HepG2 (cell line): ENCODE measurements around the gene NCAPG. TPM values are rescaled to one million over a fixed set of nuclear protein-coding genes. Genes with fewer than 3 reads are reported as not detected.

Experiments
- ARHGAP35 ChIP-seq: sonication (generic); formaldehyde crosslinking; IDR thresholded peaks from 2 replicates; pipeline ENCODE4 v1.9.0; 2022; ENCODE audit warnings: mild to moderate bottlenecking, inconsistent platforms, moderate library complexity, missing genetic modification reagents, borderline replicate concordance
- ATF7-NPFF ChIP-seq: sonication (generic); formaldehyde crosslinking; IDR thresholded peaks from 2 replicates; pipeline ENCODE4 v1.8.1; 2023; ENCODE audit warnings: mild to moderate bottlenecking, low read depth, missing genetic modification reagents, moderate library complexity
- CHD4 ChIP-seq: fragments of 200-600 bp; sonication (generic); IDR thresholded peaks from 2 replicates; pipeline ENCODE4 v1.7.0; 2017; ENCODE audit warnings: mild to moderate bottlenecking, low read length, borderline replicate concordance
- FOXA3 ChIP-seq: IDR thresholded peaks from 2 replicates; pipeline ENCODE4 v1.6.1; 2016; ENCODE audit warnings: missing genetic modification reagents, missing compliant biosample characterization
- GMEB2 ChIP-seq: IDR thresholded peaks from 2 replicates; pipeline ENCODE4 v1.6.1; 2016; ENCODE audit warnings: missing biosample characterization, missing genetic modification reagents, low read depth
- GTF2F1 ChIP-seq: fragments of 150-350 bp; IDR thresholded peaks from 2 replicates; pipeline ENCODE4 v1.6.1; 2014; ENCODE audit warnings: low read length
- MED1 ChIP-seq: sonication (generic); formaldehyde crosslinking; IDR thresholded peaks from 2 replicates; pipeline ENCODE4 v1.4.0; 2020; ENCODE audit warnings: missing genetic modification reagents
- RBFOX2 ChIP-seq: fragments of 200-400 bp; formaldehyde crosslinking; IDR thresholded peaks from 2 replicates; pipeline ENCODE4 v1.6.1; 2017; ENCODE audit warnings: low read depth, mild to moderate bottlenecking, low read length
- YEATS4 ChIP-seq: sonication (generic); formaldehyde crosslinking; IDR thresholded peaks from 2 replicates; pipeline ENCODE4 v1.4.0; 2020; ENCODE audit warnings: missing genetic modification reagents, borderline replicate concordance
- ZBTB39 ChIP-seq: sonication (generic); formaldehyde crosslinking; IDR thresholded peaks from 2 replicates; pipeline ENCODE4 v1.5.0; 2020; ENCODE audit warnings: missing genetic modification reagents
- ZNF274 ChIP-seq: sonication (generic); formaldehyde crosslinking; IDR thresholded peaks from 2 replicates; pipeline ENCODE4 v1.5.1; 2020; ENCODE audit warnings: mild to moderate bottlenecking, missing genetic modification reagents
- ZNF292 ChIP-seq: sonication (generic); formaldehyde crosslinking; IDR thresholded peaks from 2 replicates; pipeline ENCODE4 v1.8.1; 2022; ENCODE audit warnings: mild to moderate bottlenecking, low read depth, missing genetic modification reagents, borderline replicate concordance
- ZNF468 ChIP-seq: sonication (generic); formaldehyde crosslinking; IDR thresholded peaks from 2 replicates; pipeline ENCODE4 v1.8.0; 2022; ENCODE audit warnings: mild to moderate bottlenecking, moderate library complexity, missing genetic modification reagents
- ZNF615 ChIP-seq: sonication (generic); formaldehyde crosslinking; IDR thresholded peaks from 2 replicates; pipeline ENCODE4 v1.5.0; 2020; ENCODE audit warnings: mild to moderate bottlenecking, missing genetic modification reagents, borderline replicate concordance
- polyA plus RNA-seq, 8 experiments: library from polyadenylated mRNA; depleted of rRNA in 3 of 8; stranded (reverse) in 7 of 8; unstranded in 1 of 8; fragments of >200 nt; fragmentation: Illumina TruSeq in 4 of 8; extraction: Trizol in 4 of 8; gene quantifications; 2 replicates each; pipeline versions ENCODE4 v1.2.1 to v1.2.3, GENCODE V29; 2011 to 2016; ENCODE audit warnings: low read depth in 4 of 8, missing spikeins in 1 of 8, mixed read lengths in 1 of 8; ENCODE audit not compliant: insufficient read depth in 1 of 8
- total RNA-seq, 5 experiments: library from RNA; depleted of rRNA; stranded (reverse); fragments of >200 nt; fragmentation: Illumina TruSeq; extraction: Trizol; gene quantifications; 2 replicates each; pipeline ENCODE4 v1.2.3, GENCODE V29; 2016; ENCODE audit warnings: low read depth in 1 of 5
- TF ChIP-seq, protein P1 (sequence below): sonication (generic); formaldehyde crosslinking; IDR thresholded peaks from 2 replicates; pipeline ENCODE4 v1.4.0; 2020; ENCODE audit warnings: missing genetic modification reagents, borderline replicate concordance
- TF ChIP-seq, protein P2 (sequence below): IDR thresholded peaks from 2 replicates; pipeline ENCODE4 v1.6.1; 2016; ENCODE audit warnings: low read depth
- TF ChIP-seq, protein P3 (sequence below): sonication (generic); formaldehyde crosslinking; IDR thresholded peaks from 2 replicates; pipeline ENCODE4 v1.8.0; 2023; ENCODE audit warnings: mild to moderate bottlenecking, missing genetic modification reagents

The NCAPG gene
- total and polyA plus RNA-seq, 2 of the 13 experiments (the other 11 are each of a cell fraction or from before 2014, with no cell fraction given) = 14.8 to 61.9 TPM

DNA sequence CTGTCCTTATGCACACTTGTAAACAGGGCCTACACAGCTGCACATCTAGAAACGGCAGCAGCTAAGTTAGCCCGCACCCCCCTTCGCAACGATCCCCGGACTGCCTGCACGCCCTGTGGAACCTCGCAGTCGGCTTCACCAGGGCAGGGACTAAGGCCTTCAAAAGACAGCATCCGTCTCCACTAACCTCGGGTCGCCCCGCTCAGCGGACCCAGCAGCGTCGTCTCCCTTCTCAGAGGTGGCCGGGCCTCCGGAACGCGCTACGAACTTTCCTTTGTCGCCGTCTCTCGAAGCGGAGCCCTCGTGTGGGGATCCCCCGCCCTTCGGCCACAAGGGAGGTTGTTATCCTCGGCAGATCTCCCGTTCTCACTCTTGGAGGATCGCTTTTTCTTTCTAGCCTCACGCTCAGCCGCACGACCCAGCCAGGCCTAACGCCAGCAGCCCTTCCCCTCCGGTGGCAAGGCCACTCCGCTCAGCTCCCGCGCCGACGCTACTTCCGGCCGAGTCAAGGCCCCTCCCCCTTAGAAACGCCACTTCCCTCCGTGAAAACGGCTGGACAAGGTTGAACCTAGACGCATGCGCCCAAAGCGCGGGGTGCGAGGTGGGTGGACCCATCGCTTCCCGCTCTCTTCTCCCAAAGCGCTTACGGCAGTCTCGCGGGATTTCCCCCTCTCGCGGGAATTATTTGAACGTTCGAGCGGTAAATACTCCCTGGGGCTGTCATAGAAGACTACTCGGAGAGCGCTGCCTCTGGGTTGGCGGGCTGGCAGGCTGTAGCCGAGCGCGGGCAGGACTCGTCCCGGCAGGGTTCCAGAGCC lies at the start of gene NCAPG, which contains the start of gene DCAF16 (continued):
- no peak for TF ChIP-seq ZBTB39
- TF ChIP-seq ZNF615 (CRISPR knock-in tag) = no peak
- TF ChIP-seq, protein P1, sequence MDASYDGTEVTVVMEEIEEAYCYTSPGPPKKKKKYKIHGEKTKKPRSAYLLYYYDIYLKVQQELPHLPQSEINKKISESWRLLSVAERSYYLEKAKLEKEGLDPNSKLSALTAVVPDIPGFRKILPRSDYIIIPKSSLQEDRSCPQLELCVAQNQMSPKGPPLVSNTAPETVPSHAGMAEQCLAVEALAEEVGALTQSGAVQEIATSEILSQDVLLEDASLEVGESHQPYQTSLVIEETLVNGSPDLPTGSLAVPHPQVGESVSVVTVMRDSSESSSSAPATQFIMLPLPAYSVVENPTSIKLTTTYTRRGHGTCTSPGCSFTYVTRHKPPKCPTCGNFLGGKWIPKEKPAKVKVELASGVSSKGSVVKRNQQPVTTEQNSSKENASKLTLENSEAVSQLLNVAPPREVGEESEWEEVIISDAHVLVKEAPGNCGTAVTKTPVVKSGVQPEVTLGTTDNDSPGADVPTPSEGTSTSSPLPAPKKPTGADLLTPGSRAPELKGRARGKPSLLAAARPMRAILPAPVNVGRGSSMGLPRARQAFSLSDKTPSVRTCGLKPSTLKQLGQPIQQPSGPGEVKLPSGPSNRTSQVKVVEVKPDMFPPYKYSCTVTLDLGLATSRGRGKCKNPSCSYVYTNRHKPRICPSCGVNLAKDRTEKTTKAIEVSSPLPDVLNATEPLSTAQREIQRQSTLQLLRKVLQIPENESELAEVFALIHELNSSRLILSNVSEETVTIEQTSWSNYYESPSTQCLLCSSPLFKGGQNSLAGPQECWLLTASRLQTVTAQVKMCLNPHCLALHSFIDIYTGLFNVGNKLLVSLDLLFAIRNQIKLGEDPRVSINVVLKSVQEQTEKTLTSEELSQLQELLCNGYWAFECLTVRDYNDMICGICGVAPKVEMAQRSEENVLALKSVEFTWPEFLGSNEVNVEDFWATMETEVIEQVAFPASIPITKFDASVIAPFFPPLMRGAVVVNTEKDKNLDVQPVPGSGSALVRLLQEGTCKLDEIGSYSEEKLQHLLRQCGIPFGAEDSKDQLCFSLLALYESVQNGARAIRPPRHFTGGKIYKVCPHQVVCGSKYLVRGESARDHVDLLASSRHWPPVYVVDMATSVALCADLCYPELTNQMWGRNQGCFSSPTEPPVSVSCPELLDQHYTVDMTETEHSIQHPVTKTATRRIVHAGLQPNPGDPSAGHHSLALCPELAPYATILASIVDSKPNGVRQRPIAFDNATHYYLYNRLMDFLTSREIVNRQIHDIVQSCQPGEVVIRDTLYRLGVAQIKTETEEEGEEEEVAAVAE (CRISPR knock-in tag) = peak; percentile 50; the same call in 1 of the 2 replicates
- TF ChIP-seq RBFOX2 = peak; percentile 92
- TF ChIP-seq, protein P2, sequence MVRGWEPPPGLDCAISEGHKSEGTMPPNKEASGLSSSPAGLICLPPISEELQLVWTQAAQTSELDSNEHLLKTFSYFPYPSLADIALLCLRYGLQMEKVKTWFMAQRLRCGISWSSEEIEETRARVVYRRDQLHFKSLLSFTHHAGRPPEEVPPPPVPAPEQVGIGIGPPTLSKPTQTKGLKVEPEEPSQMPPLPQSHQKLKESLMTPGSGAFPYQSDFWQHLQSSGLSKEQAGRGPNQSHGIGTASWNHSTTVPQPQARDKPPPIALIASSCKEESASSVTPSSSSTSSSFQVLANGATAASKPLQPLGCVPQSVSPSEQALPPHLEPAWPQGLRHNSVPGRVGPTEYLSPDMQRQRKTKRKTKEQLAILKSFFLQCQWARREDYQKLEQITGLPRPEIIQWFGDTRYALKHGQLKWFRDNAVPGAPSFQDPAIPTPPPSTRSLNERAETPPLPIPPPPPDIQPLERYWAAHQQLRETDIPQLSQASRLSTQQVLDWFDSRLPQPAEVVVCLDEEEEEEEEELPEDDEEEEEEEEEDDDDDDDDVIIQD (CRISPR knock-in tag) = peak; percentile 90
- TF ChIP-seq ATF7-NPFF (CRISPR knock-in tag) = peak; percentile 97
- peak; percentile 65 for TF ChIP-seq MED1 (CRISPR knock-in tag)
- TF ChIP-seq GMEB2 = no peak
- TF ChIP-seq ZNF274 (CRISPR knock-in tag) = peak; percentile 86
- no peak for TF ChIP-seq ZNF468
- TF ChIP-seq GTF2F1 = no peak
- peak; percentile 21 for TF ChIP-seq FOXA3
- TF ChIP-seq YEATS4 (CRISPR knock-in tag) = peak; percentile 92
- 0 out of 2 replicates have a peak, but pooled peaks have one; percentile 18 for TF ChIP-seq ARHGAP35 (CRISPR knock-in tag)
- TF ChIP-seq, protein P3, sequence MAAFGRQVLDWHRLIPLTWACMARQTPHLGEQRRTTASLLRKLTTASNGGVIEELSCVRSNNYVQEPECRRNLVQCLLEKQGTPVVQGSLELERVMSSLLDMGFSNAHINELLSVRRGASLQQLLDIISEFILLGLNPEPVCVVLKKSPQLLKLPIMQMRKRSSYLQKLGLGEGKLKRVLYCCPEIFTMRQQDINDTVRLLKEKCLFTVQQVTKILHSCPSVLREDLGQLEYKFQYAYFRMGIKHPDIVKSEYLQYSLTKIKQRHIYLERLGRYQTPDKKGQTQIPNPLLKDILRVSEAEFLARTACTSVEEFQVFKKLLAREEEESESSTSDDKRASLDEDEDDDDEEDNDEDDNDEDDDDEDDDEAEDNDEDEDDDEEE (CRISPR knock-in tag) = peak; percentile 24; the same call in 1 of the 2 replicates
- TF ChIP-seq ZNF292 = peak; percentile 68; the same call in 1 of the 2 replicates
- TF ChIP-seq CHD4 = no peak
